ENCODE results near the gene SOCS7.

SOCS7 gene

GRCh38 chr17:38425744-38426143 is 74.1 kb downstream of the SOCS7 start:
- TF ChIP-seq CTCF (conservative IDR thresholded peaks at IDR 0.05; ENCODE audit: low read depth, low read length) = no peak
- peak; percentile 44 for DNase-seq (ENCODE audit: low read depth)
- H3K4me3 ChIP-seq (ENCODE audit: low read depth, low read length) = no peak overlapping the region

- no peak overlapping the region for H3K4me3 ChIP-seq (ENCODE audit: low read depth, low read length)
- no peak for TF ChIP-seq CTCF (conservative IDR thresholded peaks at IDR 0.05; ENCODE audit: low read depth, low read length)
- no peak for DNase-seq (ENCODE audit: low read depth)
Observed at GRCh38 chr17:38426441-38426840, 74.8 kb downstream of the SOCS7 start.

GRCh38 chr17:38427160-38427949 is 75.7 kb downstream of the SOCS7 start:
- DNase-seq (ENCODE audit: low read depth) = no peak
- H3K4me3 ChIP-seq (ENCODE audit: low read depth, low read length) = peak overlapping the region; percentile 80
- no peak for TF ChIP-seq CTCF (conservative IDR thresholded peaks at IDR 0.05; ENCODE audit: low read depth, low read length)

GRCh38 chr17:38428112-38428642 is 76.5 kb downstream of the SOCS7 start, which contains the start of gene ARHGAP23:
ARHGAP23 (plus strand) TSS chr17:38428464; CDS start chr17:38428486, 22 bp downstream.
- peak within 1 kb of the TSS; percentile 80 for H3K4me3 ChIP-seq (ENCODE audit: low read depth, low read length)
- TF ChIP-seq CTCF (conservative IDR thresholded peaks at IDR 0.05; ENCODE audit: low read depth, low read length) = no peak
- peak; percentile 70 for DNase-seq (ENCODE audit: low read depth)

- peak overlapping the region; percentile 80 for H3K4me3 ChIP-seq (ENCODE audit: low read depth, low read length)
- peak; percentile 38 for DNase-seq (ENCODE audit: low read depth)
- no peak for TF ChIP-seq CTCF (conservative IDR thresholded peaks at IDR 0.05; ENCODE audit: low read depth, low read length)
Observed at GRCh38 chr17:38428643-38429371, 77.2 kb downstream of the SOCS7 start.

GRCh38 chr17:38429476-38430100 is 77.9 kb downstream of the SOCS7 start:
- TF ChIP-seq CTCF (conservative IDR thresholded peaks at IDR 0.05; ENCODE audit: low read depth, low read length) = no peak
- no peak for DNase-seq (ENCODE audit: low read depth)
- H3K4me3 ChIP-seq (ENCODE audit: low read depth, low read length) = peak overlapping the region; percentile 80
